GM23338 (cell line): ENCODE results near the gene FNDC7. TPM values are rescaled to one million over a fixed set of nuclear protein-coding genes. Genes with fewer than 3 reads are reported as not detected.

Source experiments
- ATAC-seq: fragments of 200-7000 bp; cut with Tn5 transposase; 3 replicates; pipeline ENCODE4 v1.9.1; 2020
- DNase-seq: peaks from one replicate; pipeline ENCODE4 v3.0.0-alpha.2; 2015; ENCODE audit warnings: low spot score
- H2AFZ ChIP-seq: fragments of 200-600 bp; sonication (generic); 2 replicates; pipeline ENCODE4 v1.8.0; 2016; ENCODE audit warnings: antibody characterized with exemption, mild to moderate bottlenecking, moderate library complexity
- H3F3A ChIP-seq: fragments of 200-600 bp; sonication (generic); replicated peaks from 2 replicates; pipeline ENCODE4 v1.8.0; 2017; ENCODE audit warnings: antibody characterized with exemption, mixed run types, low read depth
- H3K27ac ChIP-seq: fragments of 200-600 bp; sonication (generic); 2 replicates; pipeline ENCODE4 v1.6.1; 2016; ENCODE audit warnings: low read depth
- H3K27me3 ChIP-seq: fragments of 200-600 bp; sonication (generic); 2 replicates; pipeline ENCODE4 v1.8.0; 2016; ENCODE audit warnings: mild to moderate bottlenecking, mixed run types, moderate library complexity; ENCODE audit not compliant: insufficient read depth
- H3K36me3 ChIP-seq: fragments of 200-600 bp; sonication (generic); 2 replicates; pipeline ENCODE4 v1.8.0; 2016; ENCODE audit warnings: mild to moderate bottlenecking; ENCODE audit not compliant: insufficient read depth
- H3K4me1 ChIP-seq: fragments of 200-600 bp; sonication (generic); 2 replicates; pipeline ENCODE4 v1.8.0; 2016; ENCODE audit warnings: mild to moderate bottlenecking, moderate library complexity; ENCODE audit not compliant: insufficient read depth
- H3K4me2 ChIP-seq: fragments of 200-600 bp; sonication (generic); 2 replicates; pipeline ENCODE4 v1.7.1; 2017; ENCODE audit warnings: mixed run types
- H3K4me3 ChIP-seq: fragments of 200-600 bp; sonication (generic); 2 replicates; pipeline ENCODE4 v1.6.1; 2016; ENCODE audit warnings: mixed run types
- H3K79me2 ChIP-seq: fragments of 200-600 bp; sonication (generic); replicated peaks from 2 replicates; pipeline ENCODE4 v1.8.0; 2017; ENCODE audit warnings: mild to moderate bottlenecking; ENCODE audit not compliant: insufficient read depth
- H3K9me2 ChIP-seq: fragments of 200-600 bp; sonication (generic); 2 replicates; pipeline ENCODE4 v1.8.0; 2017; ENCODE audit not compliant: insufficient read depth
- H4K20me1 ChIP-seq: fragments of 200-600 bp; sonication (generic); replicated peaks from 2 replicates; pipeline ENCODE4 v1.8.0; 2017; ENCODE audit warnings: mild to moderate bottlenecking; ENCODE audit not compliant: insufficient read depth
- H3K27ac Mint-ChIP-seq: 2 replicates; pipeline ENCODE4 v1.8.0; 2020; ENCODE audit warnings: inconsistent platforms, mild to moderate bottlenecking, moderate library complexity, mixed read lengths
- H3K27me3 Mint-ChIP-seq: 3 replicates; pipeline ENCODE4 v1.8.0; 2022; ENCODE audit warnings: low read depth, mild to moderate bottlenecking, moderate library complexity, mixed read lengths, inconsistent platforms; ENCODE audit not compliant: insufficient read depth, poor library complexity
- H3K36me3 Mint-ChIP-seq: 3 replicates; pipeline ENCODE4 v1.8.0; 2021; ENCODE audit warnings: low read depth, mild to moderate bottlenecking, inconsistent platforms, moderate library complexity, mixed read lengths
- H3K4me1 Mint-ChIP-seq: 3 replicates; pipeline ENCODE4 v1.8.0; 2020; ENCODE audit warnings: mild to moderate bottlenecking, inconsistent platforms, mixed read lengths
- H3K4me3 Mint-ChIP-seq: 3 replicates; pipeline ENCODE4 v1.8.0; 2021; ENCODE audit warnings: moderate library complexity, mild to moderate bottlenecking, inconsistent platforms, mixed read lengths
- H3K9me3 Mint-ChIP-seq: 3 replicates; pipeline ENCODE4 v1.8.0; 2020; ENCODE audit warnings: moderate library complexity, mild to moderate bottlenecking, inconsistent platforms, mixed read lengths
- CREB1 ChIP-seq: fragments of 250-450 bp; sonication (Bioruptor Pico); IDR thresholded peaks from 2 replicates; pipeline ENCODE4 v1.5.0; 2020; ENCODE audit warnings: low read depth, mild to moderate bottlenecking, moderate library complexity
- EZH2 ChIP-seq: fragments of 200-600 bp; sonication (generic); IDR thresholded peaks from one replicate; pipeline ENCODE4 v1.8.0; 2017; ENCODE audit warnings: antibody characterized with exemption, mild to moderate bottlenecking, low read depth; ENCODE audit not compliant: unreplicated experiment
- JUNB ChIP-seq: IDR thresholded peaks from one replicate; pipeline ENCODE4 v1.6.1; 2016; ENCODE audit warnings: antibody characterized with exemption; ENCODE audit not compliant: unreplicated experiment
- NANOG ChIP-seq: IDR thresholded peaks from 2 replicates; pipeline ENCODE4 v1.6.1; 2016; ENCODE audit warnings: antibody characterized with exemption, borderline replicate concordance
- POLR2AphosphoS5 ChIP-seq: IDR thresholded peaks from 2 replicates; pipeline ENCODE4 v1.6.1; 2016; ENCODE audit warnings: antibody characterized with exemption, low read depth
- REST ChIP-seq: IDR thresholded peaks from one replicate; pipeline ENCODE4 v1.6.1; 2018; ENCODE audit warnings: antibody characterized with exemption; ENCODE audit not compliant: unreplicated experiment
- STAT1 ChIP-seq: IDR thresholded peaks from one replicate; pipeline ENCODE4 v1.6.1; 2016; ENCODE audit warnings: antibody characterized with exemption; ENCODE audit not compliant: unreplicated experiment
- ZNF114 ChIP-seq: fragments of 250-450 bp; sonication (Bioruptor Pico); IDR thresholded peaks from 2 replicates; pipeline ENCODE4 v1.5.0; 2020; ENCODE audit warnings: mild to moderate bottlenecking, moderate library complexity
- ZNF331 ChIP-seq: fragments of 250-450 bp; sonication (Bioruptor Pico); IDR thresholded peaks from 2 replicates; pipeline ENCODE4 v1.5.0; 2020; ENCODE audit warnings: low read depth, mild to moderate bottlenecking, moderate library complexity
- polyA plus RNA-seq: library from polyadenylated mRNA; unstranded; fragments of >200 nt; fragmentation: Nextera tagmentation; extraction: Ambion mirVana; gene quantifications from 2 replicates; pipeline ENCODE4 v1.2.1, GENCODE V29; 2016
- total RNA-seq: library from RNA; depleted of rRNA; stranded (reverse); fragments of >200 nt; shearing (Covaris generic); gene quantifications from 2 replicates; pipeline ENCODE4 v1.2.3, GENCODE V29; 2014
- TF ChIP-seq, protein P1 (sequence below): IDR thresholded peaks from 2 replicates; pipeline ENCODE4 v1.6.1; 2016; ENCODE audit warnings: antibody characterized with exemption
- TF ChIP-seq, protein P2 (sequence below), 2 experiments: fragments of 200-600 bp in 1 of 2; sonication (generic) in 1 of 2; conservative IDR thresholded peaks; 2 replicates each; pipeline versions ENCODE4 v1.5.1 to v1.6.1; 2016 to 2017; ENCODE audit warnings: antibody characterized with exemption in 2 of 2, low read depth in 2 of 2, mild to moderate bottlenecking in 2 of 2, moderate library complexity in 1 of 2
- TF ChIP-seq, protein P3 (sequence below): fragments of 250-450 bp; sonication (Bioruptor Pico); IDR thresholded peaks from 2 replicates; pipeline ENCODE4 v1.5.0; 2020; ENCODE audit warnings: mild to moderate bottlenecking, moderate library complexity

Gene FNDC7
- total and polyA plus RNA-seq, 2 experiments from 2014 or later: 0.06 to 0.28 TPM

DNA sequence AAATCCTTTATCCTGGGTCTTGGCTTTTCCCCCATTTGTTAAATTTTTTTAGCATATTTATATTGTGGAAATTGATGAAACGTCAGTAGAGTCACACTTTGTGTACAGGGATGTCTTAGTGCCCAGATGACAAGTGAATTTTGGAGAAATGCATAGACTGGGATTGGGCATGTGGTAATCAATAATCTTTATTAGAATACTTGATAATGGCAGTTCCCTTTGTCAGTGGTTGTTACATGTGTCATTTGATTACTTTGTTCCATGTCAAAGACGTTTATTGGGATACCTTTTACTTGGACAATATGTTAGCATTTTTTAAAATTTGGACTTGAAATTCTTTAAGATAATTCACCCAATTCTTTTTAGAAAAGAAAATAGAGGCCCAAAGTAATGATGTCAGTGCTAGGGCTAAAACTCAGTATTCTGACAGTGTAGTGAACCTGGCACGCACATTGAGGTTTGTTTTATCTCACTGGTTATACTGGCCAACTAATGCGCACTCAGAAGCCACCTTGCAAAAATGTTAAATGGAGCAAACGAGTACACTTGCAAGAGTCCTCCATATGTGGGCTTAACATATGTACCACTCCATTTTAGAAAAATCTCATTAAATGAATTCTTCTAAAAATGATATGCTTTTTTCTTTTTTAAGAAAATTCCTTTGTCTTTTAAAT lies 11.4 kb upstream of the FNDC7 start:
- Histone ChIP-seq H3K4me3 (no peak overlapping the region), H3K4me1 (no peaks in the 10 kb centered on the region), H3K79me2 (peaks cover 16% of the 10 kb centered on the region), H2AFZ (no peak overlapping the region), H3K27me3 (no peaks in the 10 kb centered on the region), H3K27ac (no peak overlapping the region), H3K9me2 (no peaks in the 10 kb centered on the region), H4K20me1 (peaks cover 7% of the 10 kb centered on the region), H3K4me2 (no peak overlapping the region), H3F3A (peaks cover 7% of the 10 kb centered on the region; the same call in 1 of the 2 replicates), H3K36me3 (peaks cover 48% of the 10 kb centered on the region)
- peaks cover 59% of the 10 kb centered on the region for H3K36me3 Mint-ChIP-seq
- H3K4me1 Mint-ChIP-seq: no peaks in the 10 kb centered on the region
- H3K27ac Mint-ChIP-seq: no peak overlapping the region
- H3K9me3 Mint-ChIP-seq: no peaks in the 10 kb centered on the region
- ATAC-seq (no peak), DNase-seq (no peak)
- TF ChIP-seq POLR2AphosphoS5 (no peak), STAT1 (no peak), ZNF114 (CRISPR knock-in tag) (no peak), REST (no peak), JUNB (no peak), ZNF331 (CRISPR knock-in tag) (no peak), NANOG (no peak), CREB1 (CRISPR knock-in tag) (no peak), EZH2 (no peak)
- TF ChIP-seq, protein P1, sequence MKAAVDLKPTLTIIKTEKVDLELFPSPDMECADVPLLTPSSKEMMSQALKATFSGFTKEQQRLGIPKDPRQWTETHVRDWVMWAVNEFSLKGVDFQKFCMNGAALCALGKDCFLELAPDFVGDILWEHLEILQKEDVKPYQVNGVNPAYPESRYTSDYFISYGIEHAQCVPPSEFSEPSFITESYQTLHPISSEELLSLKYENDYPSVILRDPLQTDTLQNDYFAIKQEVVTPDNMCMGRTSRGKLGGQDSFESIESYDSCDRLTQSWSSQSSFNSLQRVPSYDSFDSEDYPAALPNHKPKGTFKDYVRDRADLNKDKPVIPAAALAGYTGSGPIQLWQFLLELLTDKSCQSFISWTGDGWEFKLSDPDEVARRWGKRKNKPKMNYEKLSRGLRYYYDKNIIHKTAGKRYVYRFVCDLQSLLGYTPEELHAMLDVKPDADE: no peak
- TF ChIP-seq, protein P2, sequence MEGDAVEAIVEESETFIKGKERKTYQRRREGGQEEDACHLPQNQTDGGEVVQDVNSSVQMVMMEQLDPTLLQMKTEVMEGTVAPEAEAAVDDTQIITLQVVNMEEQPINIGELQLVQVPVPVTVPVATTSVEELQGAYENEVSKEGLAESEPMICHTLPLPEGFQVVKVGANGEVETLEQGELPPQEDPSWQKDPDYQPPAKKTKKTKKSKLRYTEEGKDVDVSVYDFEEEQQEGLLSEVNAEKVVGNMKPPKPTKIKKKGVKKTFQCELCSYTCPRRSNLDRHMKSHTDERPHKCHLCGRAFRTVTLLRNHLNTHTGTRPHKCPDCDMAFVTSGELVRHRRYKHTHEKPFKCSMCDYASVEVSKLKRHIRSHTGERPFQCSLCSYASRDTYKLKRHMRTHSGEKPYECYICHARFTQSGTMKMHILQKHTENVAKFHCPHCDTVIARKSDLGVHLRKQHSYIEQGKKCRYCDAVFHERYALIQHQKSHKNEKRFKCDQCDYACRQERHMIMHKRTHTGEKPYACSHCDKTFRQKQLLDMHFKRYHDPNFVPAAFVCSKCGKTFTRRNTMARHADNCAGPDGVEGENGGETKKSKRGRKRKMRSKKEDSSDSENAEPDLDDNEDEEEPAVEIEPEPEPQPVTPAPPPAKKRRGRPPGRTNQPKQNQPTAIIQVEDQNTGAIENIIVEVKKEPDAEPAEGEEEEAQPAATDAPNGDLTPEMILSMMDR (conservative IDR thresholded peaks at IDR 0.05; ENCODE audit: low read depth in 2 of 2): no peak
- TF ChIP-seq, protein P3, sequence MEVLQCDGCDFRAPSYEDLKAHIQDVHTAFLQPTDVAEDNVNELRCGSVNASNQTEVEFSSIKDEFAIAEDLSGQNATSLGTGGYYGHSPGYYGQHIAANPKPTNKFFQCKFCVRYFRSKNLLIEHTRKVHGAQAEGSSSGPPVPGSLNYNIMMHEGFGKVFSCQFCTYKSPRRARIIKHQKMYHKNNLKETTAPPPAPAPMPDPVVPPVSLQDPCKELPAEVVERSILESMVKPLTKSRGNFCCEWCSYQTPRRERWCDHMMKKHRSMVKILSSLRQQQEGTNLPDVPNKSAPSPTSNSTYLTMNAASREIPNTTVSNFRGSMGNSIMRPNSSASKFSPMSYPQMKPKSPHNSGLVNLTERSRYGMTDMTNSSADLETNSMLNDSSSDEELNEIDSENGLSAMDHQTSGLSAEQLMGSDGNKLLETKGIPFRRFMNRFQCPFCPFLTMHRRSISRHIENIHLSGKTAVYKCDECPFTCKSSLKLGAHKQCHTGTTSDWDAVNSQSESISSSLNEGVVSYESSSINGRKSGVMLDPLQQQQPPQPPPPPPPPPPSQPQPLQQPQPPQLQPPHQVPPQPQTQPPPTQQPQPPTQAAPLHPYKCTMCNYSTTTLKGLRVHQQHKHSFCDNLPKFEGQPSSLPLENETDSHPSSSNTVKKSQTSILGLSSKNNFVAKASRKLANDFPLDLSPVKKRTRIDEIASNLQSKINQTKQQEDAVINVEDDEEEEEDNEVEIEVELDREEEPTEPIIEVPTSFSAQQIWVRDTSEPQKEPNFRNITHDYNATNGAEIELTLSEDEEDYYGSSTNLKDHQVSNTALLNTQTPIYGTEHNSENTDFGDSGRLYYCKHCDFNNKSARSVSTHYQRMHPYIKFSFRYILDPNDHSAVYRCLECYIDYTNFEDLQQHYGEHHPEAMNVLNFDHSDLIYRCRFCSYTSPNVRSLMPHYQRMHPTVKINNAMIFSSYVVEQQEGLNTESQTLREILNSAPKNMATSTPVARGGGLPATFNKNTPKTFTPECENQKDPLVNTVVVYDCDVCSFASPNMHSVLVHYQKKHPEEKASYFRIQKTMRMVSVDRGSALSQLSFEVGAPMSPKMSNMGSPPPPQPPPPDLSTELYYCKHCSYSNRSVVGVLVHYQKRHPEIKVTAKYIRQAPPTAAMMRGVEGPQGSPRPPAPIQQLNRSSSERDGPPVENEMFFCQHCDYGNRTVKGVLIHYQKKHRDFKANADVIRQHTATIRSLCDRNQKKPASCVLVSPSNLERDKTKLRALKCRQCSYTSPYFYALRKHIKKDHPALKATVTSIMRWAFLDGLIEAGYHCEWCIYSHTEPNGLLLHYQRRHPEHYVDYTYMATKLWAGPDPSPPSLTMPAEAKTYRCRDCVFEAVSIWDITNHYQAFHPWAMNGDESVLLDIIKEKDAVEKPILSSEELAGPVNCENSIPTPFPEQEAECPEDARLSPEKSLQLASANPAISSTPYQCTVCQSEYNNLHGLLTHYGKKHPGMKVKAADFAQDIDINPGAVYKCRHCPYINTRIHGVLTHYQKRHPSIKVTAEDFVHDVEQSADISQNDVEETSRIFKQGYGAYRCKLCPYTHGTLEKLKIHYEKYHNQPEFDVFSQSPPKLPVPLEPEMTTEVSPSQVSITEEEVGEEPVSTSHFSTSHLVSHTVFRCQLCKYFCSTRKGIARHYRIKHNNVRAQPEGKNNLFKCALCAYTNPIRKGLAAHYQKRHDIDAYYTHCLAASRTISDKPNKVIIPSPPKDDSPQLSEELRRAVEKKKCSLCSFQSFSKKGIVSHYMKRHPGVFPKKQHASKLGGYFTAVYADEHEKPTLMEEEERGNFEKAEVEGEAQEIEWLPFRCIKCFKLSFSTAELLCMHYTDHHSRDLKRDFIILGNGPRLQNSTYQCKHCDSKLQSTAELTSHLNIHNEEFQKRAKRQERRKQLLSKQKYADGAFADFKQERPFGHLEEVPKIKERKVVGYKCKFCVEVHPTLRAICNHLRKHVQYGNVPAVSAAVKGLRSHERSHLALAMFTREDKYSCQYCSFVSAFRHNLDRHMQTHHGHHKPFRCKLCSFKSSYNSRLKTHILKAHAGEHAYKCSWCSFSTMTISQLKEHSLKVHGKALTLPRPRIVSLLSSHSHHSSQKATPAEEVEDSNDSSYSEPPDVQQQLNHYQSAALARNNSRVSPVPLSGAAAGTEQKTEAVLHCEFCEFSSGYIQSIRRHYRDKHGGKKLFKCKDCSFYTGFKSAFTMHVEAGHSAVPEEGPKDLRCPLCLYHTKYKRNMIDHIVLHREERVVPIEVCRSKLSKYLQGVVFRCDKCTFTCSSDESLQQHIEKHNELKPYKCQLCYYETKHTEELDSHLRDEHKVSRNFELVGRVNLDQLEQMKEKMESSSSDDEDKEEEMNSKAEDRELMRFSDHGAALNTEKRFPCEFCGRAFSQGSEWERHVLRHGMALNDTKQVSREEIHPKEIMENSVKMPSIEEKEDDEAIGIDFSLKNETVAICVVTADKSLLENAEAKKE (CRISPR knock-in tag): no peak
- H3K4me3 Mint-ChIP-seq: no peak overlapping the region
- H3K27me3 Mint-ChIP-seq: peaks cover 2% of the 10 kb centered on the region
